SK-N-MC (cell line): ENCODE results near the gene TXLNG.

Experiments used
- EZH2 ChIP-seq: fragments of 200-600 bp; sonication (generic); IDR thresholded peaks from one replicate; pipeline ENCODE4 v1.6.1; 2017; ENCODE audit warnings: antibody characterized with exemption
- FOXP2 ChIP-seq: optimal IDR thresholded peaks from 2 replicates; pipeline ENCODE3; 2011; ENCODE audit warnings: mild to moderate bottlenecking, moderate library complexity; ENCODE audit not compliant: insufficient read depth; ENCODE audit errors: extremely low read length, control extremely low read depth
- POLR2AphosphoS5 ChIP-seq: IDR thresholded peaks from 2 replicates; pipeline ENCODE4 v1.6.1; 2012; ENCODE audit warnings: mild to moderate bottlenecking, low read depth, low read length, borderline replicate concordance

DNA sequence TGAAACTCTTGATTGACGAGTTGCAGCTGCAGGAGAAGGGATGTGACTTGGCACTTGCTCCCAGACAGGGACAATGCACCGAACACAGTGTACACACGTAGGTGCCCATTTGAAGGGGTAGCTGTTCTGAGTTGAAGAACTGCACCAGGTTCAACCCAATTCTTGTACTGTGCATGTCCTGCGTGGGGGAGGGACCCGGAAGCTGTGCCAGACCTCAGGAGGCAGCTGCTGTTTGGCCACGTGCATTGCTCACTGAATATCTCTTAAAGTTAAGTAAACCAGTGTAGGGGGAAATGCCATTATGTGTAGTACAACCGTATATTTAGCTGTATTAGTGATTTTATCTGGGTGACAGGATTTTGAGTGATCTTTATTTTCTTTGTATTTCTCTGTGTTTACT, 95.9 kb downstream of the TXLNG start:
- no peak for TF ChIP-seq POLR2AphosphoS5
- TF ChIP-seq FOXP2, result no peak
- TF ChIP-seq EZH2, result no peak
